Mucosa of descending colon (tissue), 3 donors: ENCODE data around the gene DENND1A. TPM values are rescaled to one million over a fixed set of nuclear protein-coding genes. Genes with fewer than 3 reads are reported as not detected.

ENCODE experiments used
- ATAC-seq: fragments of 200-7000 bp; cut with Tn5 transposase; one replicate; pipeline ENCODE4 v1.9.1; 2020; ENCODE audit warnings: mild to moderate bottlenecking, moderate library complexity
- DNase-seq, 3 donors: peaks; one replicate each; pipeline ENCODE4 v3.0.0-alpha.2; 2020
- H3K36me3 ChIP-seq: fragments of 200-600 bp; one replicate; pipeline ENCODE4 v1.8.0; 2021; ENCODE audit warnings: low read depth, mild to moderate bottlenecking
- H3K4me1 ChIP-seq: fragments of 200-600 bp; one replicate; pipeline ENCODE4 v1.8.0; 2021; ENCODE audit warnings: low read depth, mild to moderate bottlenecking
- H3K4me3 ChIP-seq: fragments of 200-600 bp; one replicate; pipeline ENCODE4 v1.8.0; 2021; ENCODE audit warnings: mild to moderate bottlenecking
- H3K9me3 ChIP-seq: fragments of 200-600 bp; one replicate; pipeline ENCODE4 v1.8.0; 2021; ENCODE audit warnings: mild to moderate bottlenecking
- intact Hi-C, 2 donors: fragments of 100-400 bp; cut with DNase I in 1 of 2; cut with micrococcal nuclease in 1 of 2; formaldehyde crosslinking; loops; one replicate each; pipeline versions ENCODE4 v1.11.0 to v1.11.1; 2022; cut with DNase I, micrococcal nuclease
- total RNA-seq, 3 donors: library from RNA; stranded (reverse); fragmentation: NEBNext Ultra II Directional in 2 of 3; extraction: Animal tissue kit (Norgen Biotek cat#: 25700) in 2 of 3; gene quantifications; one replicate each; pipeline versions ENCODE4 v1.2.1 to v1.2.4, GENCODE V29; 2021 to 2023
- TF ChIP-seq, protein P1 (sequence below): fragments of 200-600 bp; IDR thresholded peaks from one replicate; pipeline ENCODE4 v1.8.0; 2022; ENCODE audit warnings: antibody characterized with exemption, mild to moderate bottlenecking
- donor health status: DM: no; HTN: no; CAD: no; lungs with moderate emphysema.
- donor health status: DM: no; HTN: no; CAD: no.
- donor health status: DM: no; HTN: yes; CAD: no.

DENND1A gene
- total RNA-seq, 3 donors from 2014 or later = 32.8 to 50.0 (median 35.1) TPM

DNA sequence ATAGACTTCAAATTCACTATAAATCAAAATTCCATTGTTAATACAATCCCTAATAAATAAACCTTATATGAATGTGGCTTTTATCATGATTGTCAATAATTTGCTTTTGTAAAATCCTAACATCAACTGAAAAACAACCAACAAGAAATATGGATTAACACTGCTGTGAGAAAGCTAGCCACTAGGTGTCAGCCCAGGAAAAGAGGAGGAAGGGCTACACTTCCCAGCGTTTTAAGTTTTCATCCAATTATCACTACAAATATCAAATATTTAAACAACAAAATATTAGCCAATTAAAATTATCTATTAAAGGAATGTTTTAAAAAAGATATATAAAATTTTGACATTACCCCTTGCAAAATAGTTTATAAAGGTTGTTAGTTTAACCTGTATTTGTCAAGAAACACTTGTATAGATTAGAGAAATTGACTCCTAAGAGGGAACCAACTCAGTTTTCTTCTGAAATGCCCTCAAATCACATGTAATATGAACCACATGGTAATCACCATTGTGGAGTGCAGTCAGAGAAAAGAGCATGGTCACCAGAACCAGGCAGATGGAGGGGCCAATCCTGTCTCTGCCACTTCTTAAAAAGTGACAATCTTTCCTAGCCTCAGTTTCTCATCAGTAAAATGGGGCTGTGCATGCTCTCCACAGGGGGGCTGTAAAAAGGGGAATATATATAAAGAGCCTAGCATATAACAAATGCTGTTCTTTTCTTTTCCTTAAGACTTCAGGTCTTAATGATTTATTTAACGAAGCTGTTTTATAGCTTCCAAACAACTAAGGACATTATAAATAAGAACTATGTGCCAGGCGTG is 385.7 kb downstream of the DENND1A start:
- DNase-seq (peak in 1 of 3 donors; percentile 66), ATAC-seq (peak; percentile 51)
- Histone ChIP-seq H3K36me3 (no peaks in the 10 kb centered on the region), H3K4me1 (no peaks in the 10 kb centered on the region), H3K9me3 (no peaks in the 10 kb centered on the region), H3K4me3 (no peak overlapping the region)
- TF ChIP-seq, protein P1, sequence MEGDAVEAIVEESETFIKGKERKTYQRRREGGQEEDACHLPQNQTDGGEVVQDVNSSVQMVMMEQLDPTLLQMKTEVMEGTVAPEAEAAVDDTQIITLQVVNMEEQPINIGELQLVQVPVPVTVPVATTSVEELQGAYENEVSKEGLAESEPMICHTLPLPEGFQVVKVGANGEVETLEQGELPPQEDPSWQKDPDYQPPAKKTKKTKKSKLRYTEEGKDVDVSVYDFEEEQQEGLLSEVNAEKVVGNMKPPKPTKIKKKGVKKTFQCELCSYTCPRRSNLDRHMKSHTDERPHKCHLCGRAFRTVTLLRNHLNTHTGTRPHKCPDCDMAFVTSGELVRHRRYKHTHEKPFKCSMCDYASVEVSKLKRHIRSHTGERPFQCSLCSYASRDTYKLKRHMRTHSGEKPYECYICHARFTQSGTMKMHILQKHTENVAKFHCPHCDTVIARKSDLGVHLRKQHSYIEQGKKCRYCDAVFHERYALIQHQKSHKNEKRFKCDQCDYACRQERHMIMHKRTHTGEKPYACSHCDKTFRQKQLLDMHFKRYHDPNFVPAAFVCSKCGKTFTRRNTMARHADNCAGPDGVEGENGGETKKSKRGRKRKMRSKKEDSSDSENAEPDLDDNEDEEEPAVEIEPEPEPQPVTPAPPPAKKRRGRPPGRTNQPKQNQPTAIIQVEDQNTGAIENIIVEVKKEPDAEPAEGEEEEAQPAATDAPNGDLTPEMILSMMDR = peak; percentile 45
- intact Hi-C loops = loop anchor here (10.0 kb wide), 1 partner anchor 491 kb away; no protein-coding TSS in a partner anchor

DNA sequence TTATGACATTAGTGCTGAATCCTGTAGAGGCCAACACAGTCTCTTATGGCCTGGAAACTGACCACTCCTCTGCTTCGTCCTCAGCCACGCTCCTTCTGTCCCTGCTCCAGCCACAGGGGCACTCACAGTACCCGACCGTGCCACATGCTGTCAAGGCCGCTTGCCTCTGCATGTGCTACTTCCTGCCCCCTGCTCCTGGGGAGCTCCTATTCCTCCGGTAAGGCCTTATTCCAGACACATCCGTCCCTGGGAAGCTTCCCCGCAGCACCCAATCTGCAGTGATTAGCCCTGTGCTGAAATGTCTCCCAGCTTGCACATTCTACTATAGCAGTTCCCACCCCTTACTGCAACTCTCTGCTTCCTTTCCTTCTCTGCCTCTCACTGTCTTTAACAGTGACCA is 386.4 kb downstream of the DENND1A start:
- Histone ChIP-seq H3K4me3 (no peak overlapping the region), H3K36me3 (no peaks in the 10 kb centered on the region), H3K4me1 (no peaks in the 10 kb centered on the region), H3K9me3 (no peaks in the 10 kb centered on the region)
- DNase-seq = no peak
- ATAC-seq = no peak
- intact Hi-C loops = loop anchor here (10.0 kb wide), 1 partner anchor 491 kb away; no protein-coding TSS in a partner anchor
- TF ChIP-seq, protein P1 = no peak

DNA sequence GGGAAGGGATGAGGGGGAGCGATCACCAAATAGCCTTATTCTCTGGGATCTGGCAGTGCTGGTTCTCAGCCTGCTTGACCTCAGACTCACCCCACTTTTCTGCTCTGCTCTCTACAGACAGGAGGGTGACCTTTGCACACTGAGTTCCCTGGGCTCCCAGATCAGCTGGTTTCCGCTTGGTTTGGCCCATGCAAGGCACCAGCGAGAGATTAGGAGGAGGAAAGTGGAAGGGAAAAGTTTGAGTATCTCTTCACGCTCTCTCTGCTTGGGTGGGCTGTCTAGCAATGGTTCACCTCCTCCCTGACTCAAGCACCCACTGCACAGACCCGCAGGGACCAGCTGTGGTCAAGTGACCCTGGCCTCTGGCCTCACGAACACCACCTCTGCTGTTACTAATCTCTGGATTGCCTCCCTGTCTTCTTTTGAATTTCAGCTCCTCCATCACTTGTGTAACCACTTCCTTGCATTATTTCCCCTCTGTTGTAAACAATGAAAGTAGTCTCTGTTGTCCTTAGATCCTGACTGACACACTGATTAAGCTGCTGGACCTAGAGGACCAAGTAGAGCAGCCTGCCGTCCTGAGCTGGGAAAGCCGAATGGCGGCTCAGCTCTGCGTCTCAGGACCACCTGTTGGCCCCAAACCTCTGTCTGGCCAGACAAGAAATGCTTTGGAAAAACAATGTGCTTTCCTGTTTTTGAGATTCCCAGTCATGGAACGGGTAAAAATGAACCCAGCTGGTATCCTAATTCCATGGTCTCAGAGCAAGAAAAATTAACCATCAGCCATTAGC is 387.3 kb downstream of the DENND1A start:
- TF ChIP-seq, protein P1 = no peak
- H3K9me3 ChIP-seq = no peaks in the 10 kb centered on the region
- no peaks in the 10 kb centered on the region for H3K36me3 ChIP-seq
- no peaks in the 10 kb centered on the region for H3K4me1 ChIP-seq
- ATAC-seq = peak; percentile 32
- DNase-seq = peak in 1 of 3 donors; percentile 7
- no peak overlapping the region for H3K4me3 ChIP-seq
- intact Hi-C loops = loop anchor here (10.0 kb wide), 1 partner anchor 492 kb away; no protein-coding TSS in a partner anchor

DNA sequence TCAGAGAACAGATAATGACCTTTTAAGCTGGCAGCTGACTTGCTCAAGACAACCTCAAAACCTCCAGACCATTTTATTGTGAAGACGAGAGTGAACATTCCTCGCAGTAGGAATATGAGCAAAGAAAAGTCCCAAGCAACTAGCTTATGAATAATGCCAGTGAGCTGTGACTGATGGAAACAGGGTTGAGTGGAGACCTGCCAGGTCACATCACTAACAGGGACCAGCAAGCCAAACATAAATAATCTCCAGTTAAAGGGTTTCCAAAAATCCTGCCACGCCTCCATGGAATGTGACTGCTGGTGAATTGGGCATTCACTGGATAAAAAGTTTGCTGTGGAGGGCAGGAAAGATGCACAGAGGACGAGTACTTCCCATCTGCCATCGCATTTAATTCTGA is 388.5 kb downstream of the DENND1A start:
- no peak overlapping the region for H3K4me3 ChIP-seq
- peaks cover 3% of the 10 kb centered on the region for H3K4me1 ChIP-seq
- intact Hi-C loops = loop anchor here (10.0 kb wide), 1 partner anchor 493 kb away; no protein-coding TSS in a partner anchor
- TF ChIP-seq, protein P1 = no peak
- no peaks in the 10 kb centered on the region for H3K9me3 ChIP-seq
- H3K36me3 ChIP-seq = no peaks in the 10 kb centered on the region
- DNase-seq (no peak), ATAC-seq (no peak)

DNA sequence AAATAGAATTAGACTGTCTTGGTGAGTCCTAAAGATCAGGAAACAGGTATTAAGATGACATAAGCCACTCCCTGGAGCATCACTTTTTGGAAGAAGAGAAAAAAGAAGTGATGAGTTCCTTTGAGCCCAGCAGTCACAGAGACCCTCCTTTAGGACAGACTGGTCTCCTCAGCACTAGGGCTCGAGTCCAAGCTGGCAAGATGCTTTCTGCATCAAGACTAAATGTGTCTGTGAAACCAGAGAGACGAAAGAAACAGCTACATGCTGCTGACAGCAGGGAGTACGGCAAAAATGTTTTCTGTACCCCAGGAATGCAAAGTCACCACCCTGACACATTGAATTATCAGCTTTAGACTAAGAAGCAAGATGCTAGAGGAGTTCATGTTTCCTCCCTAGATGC is 389.5 kb downstream of the DENND1A start:
- peaks cover 3% of the 10 kb centered on the region for H3K4me1 ChIP-seq
- H3K9me3 ChIP-seq = no peaks in the 10 kb centered on the region
- DNase-seq = no peak
- intact Hi-C loops = loop anchor here (10.0 kb wide), 1 partner anchor 494 kb away; no protein-coding TSS in a partner anchor
- TF ChIP-seq, protein P1 = no peak
- no peaks in the 10 kb centered on the region for H3K36me3 ChIP-seq
- no peak for ATAC-seq
- no peak overlapping the region for H3K4me3 ChIP-seq
